HEK293 (cell line): ENCODE results near the gene LMBR1.

Experiments
- BCL11B ChIP-seq: fragments of 450-650 bp; formaldehyde crosslinking; IDR thresholded peaks from 2 replicates; pipeline ENCODE4 v1.5.1; 2016; ENCODE audit warnings: low read depth, missing biosample characterization, missing genetic modification characterization
- GLI4 ChIP-seq: fragments of 450-650 bp; formaldehyde crosslinking; IDR thresholded peaks from 2 replicates; pipeline ENCODE4 v1.5.1; 2016; ENCODE audit warnings: missing biosample characterization, missing genetic modification characterization
- KLF1 ChIP-seq: fragments of 450-650 bp; formaldehyde crosslinking; IDR thresholded peaks from 2 replicates; pipeline ENCODE4 v1.5.1; 2016; ENCODE audit warnings: missing biosample characterization, missing genetic modification characterization
- KLF10 ChIP-seq: fragments of 450-650 bp; IDR thresholded peaks from 2 replicates; pipeline ENCODE4 v1.5.1; 2018; ENCODE audit warnings: missing biosample characterization, mild to moderate bottlenecking, missing genetic modification characterization
- KLF9 ChIP-seq: fragments of 450-650 bp; formaldehyde crosslinking; IDR thresholded peaks from 2 replicates; pipeline ENCODE4 v1.5.1; 2016; ENCODE audit warnings: missing biosample characterization, missing genetic modification characterization, low read depth
- OSR2 ChIP-seq: fragments of 450-650 bp; formaldehyde crosslinking; IDR thresholded peaks from 2 replicates; pipeline ENCODE4 v1.5.1; 2016; ENCODE audit warnings: missing biosample characterization, missing genetic modification characterization
- REPIN1 ChIP-seq: fragments of 450-650 bp; formaldehyde crosslinking; IDR thresholded peaks from 2 replicates; pipeline ENCODE4 v1.5.1; 2017; ENCODE audit warnings: missing biosample characterization, missing genetic modification characterization, low read depth
- SETDB1 ChIP-seq: IDR thresholded peaks from one replicate; pipeline ENCODE4 v1.6.1; 2017; ENCODE audit warnings: mild to moderate bottlenecking, low read length, moderate library complexity, mixed read lengths; ENCODE audit not compliant: insufficient read length
- SP7 ChIP-seq: fragments of 450-650 bp; formaldehyde crosslinking; IDR thresholded peaks from 2 replicates; pipeline ENCODE4 v1.5.1; 2016; ENCODE audit warnings: missing biosample characterization, missing genetic modification characterization
- ZBTB6 ChIP-seq: fragments of 450-650 bp; formaldehyde crosslinking; IDR thresholded peaks from 2 replicates; pipeline ENCODE4 v1.5.1; 2017; ENCODE audit warnings: missing biosample characterization, missing genetic modification characterization
- ZNF114 ChIP-seq: fragments of 450-650 bp; formaldehyde crosslinking; IDR thresholded peaks from 2 replicates; pipeline ENCODE4 v1.5.0; 2017; ENCODE audit warnings: missing biosample characterization, missing genetic modification characterization
- ZNF184 ChIP-seq: fragments of 450-650 bp; IDR thresholded peaks from 2 replicates; pipeline ENCODE4 v1.5.1; 2018; ENCODE audit warnings: missing biosample characterization, mild to moderate bottlenecking, missing genetic modification characterization
- ZNF2 ChIP-seq: fragments of 450-650 bp; formaldehyde crosslinking; IDR thresholded peaks from 2 replicates; pipeline ENCODE4 v1.5.1; 2016; ENCODE audit warnings: missing biosample characterization, missing genetic modification characterization
- ZNF202 ChIP-seq: fragments of 450-650 bp; formaldehyde crosslinking; IDR thresholded peaks from 2 replicates; pipeline ENCODE4 v1.5.1; 2016; ENCODE audit warnings: missing biosample characterization, missing genetic modification characterization, borderline replicate concordance
- ZNF223 ChIP-seq: fragments of 450-650 bp; formaldehyde crosslinking; IDR thresholded peaks from 2 replicates; pipeline ENCODE4 v1.5.1; 2016; ENCODE audit warnings: missing biosample characterization, missing genetic modification characterization
- ZNF280D ChIP-seq: fragments of 450-650 bp; formaldehyde crosslinking; IDR thresholded peaks from 2 replicates; pipeline ENCODE4 v1.5.1; 2016; ENCODE audit warnings: missing biosample characterization, missing genetic modification characterization
- ZNF350 ChIP-seq: fragments of 450-650 bp; formaldehyde crosslinking; IDR thresholded peaks from 2 replicates; pipeline ENCODE4 v1.5.0; 2017; ENCODE audit warnings: missing biosample characterization, mild to moderate bottlenecking, missing genetic modification characterization
- ZNF354C ChIP-seq: fragments of 450-650 bp; formaldehyde crosslinking; IDR thresholded peaks from 2 replicates; pipeline ENCODE4 v1.5.1; 2016; ENCODE audit warnings: missing biosample characterization, missing genetic modification characterization, low read depth, borderline replicate concordance
- ZNF416 ChIP-seq: fragments of 450-650 bp; formaldehyde crosslinking; IDR thresholded peaks from 2 replicates; pipeline ENCODE4 v1.5.1; 2016; ENCODE audit warnings: missing biosample characterization, missing genetic modification characterization
- ZNF488 ChIP-seq: fragments of 450-650 bp; formaldehyde crosslinking; IDR thresholded peaks from 2 replicates; pipeline ENCODE4 v1.5.1; 2016; ENCODE audit warnings: missing biosample characterization, missing genetic modification characterization
- ZNF510 ChIP-seq: fragments of 450-650 bp; formaldehyde crosslinking; IDR thresholded peaks from 2 replicates; pipeline ENCODE4 v1.5.1; 2018; ENCODE audit warnings: mild to moderate bottlenecking, missing genetic modification characterization, missing biosample characterization; ENCODE audit not compliant: insufficient replicate concordance
- ZNF514 ChIP-seq: fragments of 450-650 bp; formaldehyde crosslinking; IDR thresholded peaks from 2 replicates; pipeline ENCODE4 v1.5.1; 2016; ENCODE audit warnings: missing biosample characterization, missing genetic modification characterization
- ZNF624 ChIP-seq: fragments of 450-650 bp; formaldehyde crosslinking; IDR thresholded peaks from 2 replicates; pipeline ENCODE4 v1.5.1; 2017; ENCODE audit warnings: missing biosample characterization, missing genetic modification characterization
- ZNF639 ChIP-seq: fragments of 450-650 bp; formaldehyde crosslinking; IDR thresholded peaks from 2 replicates; pipeline ENCODE4 v1.5.1; 2016; ENCODE audit warnings: missing biosample characterization, missing genetic modification characterization
- ZNF645 ChIP-seq: fragments of 450-650 bp; formaldehyde crosslinking; IDR thresholded peaks from 2 replicates; pipeline ENCODE4; 2016; ENCODE audit warnings: missing biosample characterization, missing genetic modification characterization
- ZNF660 ChIP-seq: fragments of 450-650 bp; IDR thresholded peaks from 2 replicates; pipeline ENCODE4 v1.5.1; 2018; ENCODE audit warnings: missing biosample characterization, mild to moderate bottlenecking, missing genetic modification characterization
- ZNF664 ChIP-seq: fragments of 450-650 bp; formaldehyde crosslinking; IDR thresholded peaks from 2 replicates; pipeline ENCODE4 v1.5.1; 2016; ENCODE audit warnings: missing biosample characterization, missing genetic modification characterization
- ZNF670 ChIP-seq: fragments of 450-650 bp; formaldehyde crosslinking; IDR thresholded peaks from 2 replicates; pipeline ENCODE4 v1.5.1; 2016; ENCODE audit warnings: missing biosample characterization, missing genetic modification characterization, low read depth
- ZSCAN18 ChIP-seq: fragments of 450-650 bp; formaldehyde crosslinking; IDR thresholded peaks from 2 replicates; pipeline ENCODE4 v1.5.1; 2016; ENCODE audit warnings: missing biosample characterization, missing genetic modification characterization

Gene LMBR1

GRCh38 chr7:156892821-156893706 is at the start of gene LMBR1 (continued):
- TF ChIP-seq ZNF510 (tag by site-specific recombination) (no peak), ZNF354C (tag by site-specific recombination) (no peak), ZNF2 (peak; percentile 65; the same call in 1 of the 2 replicates), ZNF624 (no peak), ZNF114 (tag by site-specific recombination) (no peak), ZNF488 (tag by site-specific recombination) (no peak), ZNF184 (tag by site-specific recombination) (peak; percentile 24; the same call in 1 of the 2 replicates), ZNF280D (tag by site-specific recombination) (no peak), ZBTB6 (tag by site-specific recombination) (no peak), ZNF664 (tag by site-specific recombination) (no peak), ZNF670 (tag by site-specific recombination) (no peak), ZNF514 (no peak), REPIN1 (tag by site-specific recombination) (no peak), SETDB1 (no peak), OSR2 (tag by site-specific recombination) (no peak), GLI4 (tag by site-specific recombination) (no peak), KLF10 (tag by site-specific recombination) (peak; percentile 98), ZNF416 (tag by site-specific recombination) (no peak), ZNF223 (tag by site-specific recombination) (no peak), KLF1 (peak; percentile 66), BCL11B (peak; percentile 75), ZNF202 (tag by site-specific recombination) (no peak), ZNF350 (tag by site-specific recombination) (no peak), ZNF645 (tag by site-specific recombination) (no peak), ZSCAN18 (tag by site-specific recombination) (no peak), ZNF660 (tag by site-specific recombination) (0 out of 2 replicates have a peak, but pooled peaks have one; percentile 9), SP7 (tag by site-specific recombination) (peak; percentile 75), ZNF639 (tag by site-specific recombination) (peak; percentile 42; the same call in 1 of the 2 replicates), KLF9 (tag by site-specific recombination) (peak; percentile 96)
